ENCODE data around the gene GAK.

GAK gene

GRCh38 chr4:866068-866760 is 65.9 kb downstream of the GAK start:
- TF ChIP-seq CTCF (IDR thresholded peaks at IDR 0.05; ENCODE audit: control insufficient read depth, extremely low read depth, insufficient read depth), result no peak
- no peak for DNase-seq (ENCODE audit: low read depth)

GRCh38 chr4:865572-865971 is 66.5 kb downstream of the GAK start:
- no peak overlapping the region for H3K4me3 ChIP-seq (ENCODE audit: low read depth, low read length)
- DNase-seq (ENCODE audit: low read depth), result no peak
- TF ChIP-seq CTCF (IDR thresholded peaks at IDR 0.05; ENCODE audit: control insufficient read depth, extremely low read depth, insufficient read depth), result no peak

More at GRCh38 chr4:866068-866760, 65.9 kb downstream of the GAK start:
- H3K4me3 ChIP-seq (ENCODE audit: low read depth, low read length), result no peak overlapping the region

GRCh38 chr4:865121-865465 is 67.0 kb downstream of the GAK start:
- no peak for DNase-seq (ENCODE audit: low read depth)
- TF ChIP-seq CTCF (IDR thresholded peaks at IDR 0.05; ENCODE audit: control insufficient read depth, extremely low read depth, insufficient read depth), result no peak
- no peak overlapping the region for H3K4me3 ChIP-seq (ENCODE audit: low read depth, low read length)

GRCh38 chr4:864456-865120 is 67.5 kb downstream of the GAK start:
- H3K4me3 ChIP-seq (ENCODE audit: low read depth, low read length), result no peak overlapping the region
- no peak for DNase-seq (ENCODE audit: low read depth)
- TF ChIP-seq CTCF (IDR thresholded peaks at IDR 0.05; ENCODE audit: control insufficient read depth, extremely low read depth, insufficient read depth), result no peak

GRCh38 chr4:860561-860960 is 71.6 kb downstream of the GAK start:
- DNase-seq (ENCODE audit: low read depth), result no peak
- no peak overlapping the region for H3K4me3 ChIP-seq (ENCODE audit: low read depth, low read length)

GRCh38 chr4:859496-859895 is 72.6 kb downstream of the GAK start:
- no peak for TF ChIP-seq CTCF (IDR thresholded peaks at IDR 0.05; ENCODE audit: control insufficient read depth, extremely low read depth, insufficient read depth)
- no peak for DNase-seq (ENCODE audit: low read depth)

More at GRCh38 chr4:860561-860960, 71.6 kb downstream of the GAK start:
- no peak for TF ChIP-seq CTCF (IDR thresholded peaks at IDR 0.05; ENCODE audit: control insufficient read depth, extremely low read depth, insufficient read depth)

More at GRCh38 chr4:859496-859895, 72.6 kb downstream of the GAK start:
- H3K4me3 ChIP-seq (ENCODE audit: low read depth, low read length), result no peak overlapping the region

Data from LNCaP clone FGC (cell line).